ENCODE data around the gene IKZF3.

DNA sequence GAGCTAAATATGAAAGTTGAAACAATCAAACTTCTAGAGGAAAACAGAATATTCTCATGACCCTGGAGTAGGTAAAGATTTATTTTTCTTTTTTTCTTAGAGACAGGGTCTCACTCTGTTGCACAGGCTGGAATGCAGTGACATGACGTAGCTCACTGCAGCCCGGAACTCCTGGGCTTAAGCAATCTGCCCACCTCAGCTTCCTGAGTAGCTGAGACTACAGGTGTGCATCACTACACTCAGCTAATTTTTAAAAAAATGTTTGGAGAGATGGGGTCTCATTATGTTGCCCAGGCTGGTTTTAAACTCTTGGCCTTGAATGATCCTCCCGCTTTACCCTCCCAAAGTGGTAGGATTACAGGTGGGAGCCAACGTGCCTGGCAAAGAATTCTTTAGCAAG, 15.5 kb downstream of the IKZF3 start:
- TF ChIP-seq, protein P1, sequence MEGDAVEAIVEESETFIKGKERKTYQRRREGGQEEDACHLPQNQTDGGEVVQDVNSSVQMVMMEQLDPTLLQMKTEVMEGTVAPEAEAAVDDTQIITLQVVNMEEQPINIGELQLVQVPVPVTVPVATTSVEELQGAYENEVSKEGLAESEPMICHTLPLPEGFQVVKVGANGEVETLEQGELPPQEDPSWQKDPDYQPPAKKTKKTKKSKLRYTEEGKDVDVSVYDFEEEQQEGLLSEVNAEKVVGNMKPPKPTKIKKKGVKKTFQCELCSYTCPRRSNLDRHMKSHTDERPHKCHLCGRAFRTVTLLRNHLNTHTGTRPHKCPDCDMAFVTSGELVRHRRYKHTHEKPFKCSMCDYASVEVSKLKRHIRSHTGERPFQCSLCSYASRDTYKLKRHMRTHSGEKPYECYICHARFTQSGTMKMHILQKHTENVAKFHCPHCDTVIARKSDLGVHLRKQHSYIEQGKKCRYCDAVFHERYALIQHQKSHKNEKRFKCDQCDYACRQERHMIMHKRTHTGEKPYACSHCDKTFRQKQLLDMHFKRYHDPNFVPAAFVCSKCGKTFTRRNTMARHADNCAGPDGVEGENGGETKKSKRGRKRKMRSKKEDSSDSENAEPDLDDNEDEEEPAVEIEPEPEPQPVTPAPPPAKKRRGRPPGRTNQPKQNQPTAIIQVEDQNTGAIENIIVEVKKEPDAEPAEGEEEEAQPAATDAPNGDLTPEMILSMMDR (IDR thresholded peaks at IDR 0.05) = no peak
- no peak for TF ChIP-seq POLR2AphosphoS5 (IDR thresholded peaks at IDR 0.05)
- TF ChIP-seq POLR2A (IDR thresholded peaks at IDR 0.05) = no peak
